Lung (tissue), 12 donors: Measurements from ENCODE around the gene FNBP1L. TPM values are rescaled to one million over a fixed set of nuclear protein-coding genes. Genes with fewer than 3 reads are reported as not detected.

Source experiments
- ATAC-seq: fragments of 200-7000 bp; cut with Tn5 transposase; one replicate; pipeline ENCODE4 v1.9.1; 2020; ENCODE audit warnings: moderate number of reproducible peaks; ENCODE audit not compliant: insufficient read depth, low FRiP score
- DNase-seq, 3 donors: peaks; one replicate each; pipeline ENCODE4 v3.0.0-alpha.2; 2013 to 2017
- H3K27ac ChIP-seq, 2 donors: one replicate each; pipeline ENCODE4 v1.5.1; 2013; ENCODE audit warnings: mild to moderate bottlenecking in 2 of 2, moderate library complexity in 2 of 2, control low read depth in 1 of 2, inconsistent platforms in 1 of 2, low read depth in 1 of 2, low read length in 1 of 2
- H3K27me3 ChIP-seq, 3 donors: one replicate each; pipeline ENCODE4 v1.5.1; 2013; ENCODE audit warnings: low read length in 2 of 3; ENCODE audit not compliant: control insufficient read depth in 3 of 3, insufficient read depth in 3 of 3
- H3K36me3 ChIP-seq, 4 donors: one replicate each; pipeline ENCODE4 v1.5.1; 2013; ENCODE audit warnings: low read length in 4 of 4, mild to moderate bottlenecking in 1 of 4, moderate library complexity in 1 of 4; ENCODE audit not compliant: control insufficient read depth in 4 of 4, insufficient read depth in 4 of 4
- H3K4me1 ChIP-seq, 5 donors: one replicate each; pipeline ENCODE4 v1.5.1; 2013; ENCODE audit warnings: low read length in 5 of 5, mild to moderate bottlenecking in 2 of 5, moderate library complexity in 1 of 5; ENCODE audit not compliant: control insufficient read depth in 5 of 5, insufficient read depth in 5 of 5
- H3K4me3 ChIP-seq: one replicate; pipeline ENCODE4 v1.5.1; 2013; ENCODE audit warnings: mild to moderate bottlenecking, control low read depth, moderate library complexity
- H3K9ac ChIP-seq, 2 donors: one replicate each; pipeline ENCODE4 v1.5.1; 2013; ENCODE audit warnings: low read length in 2 of 2, control low read depth in 1 of 2; ENCODE audit not compliant: insufficient read depth in 1 of 2
- H3K9me3 ChIP-seq, 4 donors: one replicate each; pipeline ENCODE4 v1.5.1; 2013; ENCODE audit warnings: low read length in 3 of 4, mild to moderate bottlenecking in 1 of 4, moderate library complexity in 1 of 4; ENCODE audit not compliant: control insufficient read depth in 4 of 4, insufficient read depth in 3 of 4
- WGBS, 2 donors: extraction: QIAGEN DNeasy Blood & Tissue Kit; methylation state at CpG; one replicate each; pipeline ENCODE4 v1.1.7; 2013; 5-methylcytosine and 5-hydroxymethylcytosine counted together
- polyA plus RNA-seq, 2 donors: library from polyadenylated mRNA; stranded (reverse); fragments of 200-250 nt; gene quantifications; one replicate each; pipeline ENCODE4 v1.2.1, GENCODE V29; 2013
- total RNA-seq, 2 donors: library from RNA; depleted of rRNA in 1 of 2; stranded (reverse); fragments of >200 nt in 1 of 2; gene quantifications; one replicate each; pipeline ENCODE4 v1.2.1, GENCODE V29; 2014 to 2021
- TF ChIP-seq, protein P1 (sequence below): IDR thresholded peaks from 2 replicates; pipeline ENCODE4 v1.5.1; 2012; ENCODE audit warnings: mild to moderate bottlenecking; ENCODE audit errors: control extremely low read depth, extremely low read depth
- donor health status: control.
- donor health status: control.
- donor health status: Bipolar disorder and iron deficiency.
- donor health status: healthy.
- donor health status: DM: yes; HTN: yes; CAD: no.

The FNBP1L gene
- total and polyA plus RNA-seq, 4 donors: 15.1 to 119 (median 26.3) TPM

DNA sequence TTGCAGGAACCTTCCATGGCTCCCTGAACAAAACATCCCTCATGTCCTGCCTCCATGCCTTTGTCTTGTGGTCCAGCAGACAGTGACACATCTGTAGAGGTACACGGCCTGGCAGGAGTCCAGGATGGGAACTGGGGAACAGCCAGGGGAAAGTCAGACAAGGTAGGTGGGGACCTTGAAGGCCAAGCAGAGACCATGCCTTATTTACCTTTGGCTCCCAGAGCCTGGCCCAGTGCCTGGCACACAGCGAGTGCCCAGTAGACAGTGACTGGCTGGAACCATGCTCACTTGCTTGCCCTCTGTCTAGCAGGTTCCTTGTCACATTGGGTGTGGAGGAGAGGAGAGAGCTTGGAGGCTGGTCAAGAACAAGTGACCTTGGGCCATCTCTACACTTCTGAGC lies 152.7 kb downstream of the FNBP1L start:
- no peak overlapping the region for H3K4me3 ChIP-seq
- no peaks in the 10 kb centered on the region for H3K27me3 ChIP-seq
- H3K36me3 ChIP-seq: no peaks in the 10 kb centered on the region
- H3K27ac ChIP-seq: no peak overlapping the region
- DNase-seq (no peak), ATAC-seq (no peak)
- peaks cover 3 to 20% (median 10%) of the 10 kb centered on the region in 5 donors for H3K4me1 ChIP-seq
- TF ChIP-seq, protein P1, sequence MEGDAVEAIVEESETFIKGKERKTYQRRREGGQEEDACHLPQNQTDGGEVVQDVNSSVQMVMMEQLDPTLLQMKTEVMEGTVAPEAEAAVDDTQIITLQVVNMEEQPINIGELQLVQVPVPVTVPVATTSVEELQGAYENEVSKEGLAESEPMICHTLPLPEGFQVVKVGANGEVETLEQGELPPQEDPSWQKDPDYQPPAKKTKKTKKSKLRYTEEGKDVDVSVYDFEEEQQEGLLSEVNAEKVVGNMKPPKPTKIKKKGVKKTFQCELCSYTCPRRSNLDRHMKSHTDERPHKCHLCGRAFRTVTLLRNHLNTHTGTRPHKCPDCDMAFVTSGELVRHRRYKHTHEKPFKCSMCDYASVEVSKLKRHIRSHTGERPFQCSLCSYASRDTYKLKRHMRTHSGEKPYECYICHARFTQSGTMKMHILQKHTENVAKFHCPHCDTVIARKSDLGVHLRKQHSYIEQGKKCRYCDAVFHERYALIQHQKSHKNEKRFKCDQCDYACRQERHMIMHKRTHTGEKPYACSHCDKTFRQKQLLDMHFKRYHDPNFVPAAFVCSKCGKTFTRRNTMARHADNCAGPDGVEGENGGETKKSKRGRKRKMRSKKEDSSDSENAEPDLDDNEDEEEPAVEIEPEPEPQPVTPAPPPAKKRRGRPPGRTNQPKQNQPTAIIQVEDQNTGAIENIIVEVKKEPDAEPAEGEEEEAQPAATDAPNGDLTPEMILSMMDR: no peak
- 88 to 94% methylated on average over 2 of the region's 2 CpGs for WGBS, 2 donors
- H3K9ac ChIP-seq: no peak overlapping the region
- H3K9me3 ChIP-seq: no peaks in the 10 kb centered on the region

DNA sequence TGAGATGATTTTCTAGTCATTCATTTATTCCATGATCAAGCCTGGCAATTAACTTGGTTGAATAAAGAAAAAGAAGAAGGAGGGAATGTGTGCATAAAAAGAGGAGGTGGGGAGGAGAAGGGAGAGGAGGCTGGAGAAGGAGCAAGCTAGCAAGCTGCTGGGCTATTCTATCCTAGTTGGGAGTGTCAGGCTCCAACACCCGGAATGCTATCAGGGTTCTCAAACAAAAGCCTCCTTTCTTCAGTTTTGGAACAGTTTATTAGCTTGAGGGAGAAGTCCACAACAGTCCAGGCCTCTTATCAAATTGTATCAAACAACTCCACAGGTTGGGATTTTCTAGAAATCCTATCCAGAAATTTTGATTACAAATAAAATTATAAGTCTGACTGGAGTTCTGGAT lies 153.8 kb downstream of the FNBP1L start:
- TF ChIP-seq, protein P1: no peak
- Histone ChIP-seq H3K9ac (no peak overlapping the region), H3K27ac (no peak overlapping the region), H3K4me3 (no peak overlapping the region), H3K4me1 (peaks cover 2 to 20% (median 11%) of the 10 kb centered on the region in 5 donors), H3K9me3 (no peaks in the 10 kb centered on the region), H3K27me3 (no peaks in the 10 kb centered on the region), H3K36me3 (no peaks in the 10 kb centered on the region)
- DNase-seq (no peak), ATAC-seq (no peak)
- WGBS, 2 donors: 73 to 76% methylated on average over 1 of the region's 1 CpG

DNA sequence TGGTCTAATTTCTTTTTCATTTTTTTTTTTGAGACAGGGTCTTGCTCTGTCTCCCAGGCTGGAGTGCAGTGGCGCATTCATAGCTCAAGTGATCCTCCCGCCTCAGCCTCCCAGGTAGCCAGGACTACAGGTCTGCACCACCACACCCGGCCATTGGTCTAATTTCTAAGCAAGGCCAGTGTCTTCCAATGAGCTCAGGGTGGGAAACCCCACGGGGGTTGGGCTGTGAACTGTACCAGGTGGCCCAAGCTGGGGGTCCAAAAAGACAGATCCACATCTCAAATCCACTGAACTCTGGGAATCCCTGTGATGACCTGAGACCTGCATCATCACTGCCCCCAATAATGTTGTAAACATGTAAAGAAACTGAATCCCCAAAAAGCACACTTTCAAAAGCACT lies 154.2 kb downstream of the FNBP1L start:
- Histone ChIP-seq H3K9ac (no peak overlapping the region), H3K36me3 (no peaks in the 10 kb centered on the region), H3K4me1 (peaks cover 0 to 20% (median 13%) of the 10 kb centered on the region in 5 donors), H3K27me3 (no peaks in the 10 kb centered on the region), H3K27ac (no peak overlapping the region), H3K4me3 (no peak overlapping the region), H3K9me3 (no peaks in the 10 kb centered on the region)
- 95 to 97% methylated on average over 4 of the region's 4 CpGs for WGBS, 2 donors
- DNase-seq (no peak), ATAC-seq (no peak)
- TF ChIP-seq, protein P1: no peak

DNA sequence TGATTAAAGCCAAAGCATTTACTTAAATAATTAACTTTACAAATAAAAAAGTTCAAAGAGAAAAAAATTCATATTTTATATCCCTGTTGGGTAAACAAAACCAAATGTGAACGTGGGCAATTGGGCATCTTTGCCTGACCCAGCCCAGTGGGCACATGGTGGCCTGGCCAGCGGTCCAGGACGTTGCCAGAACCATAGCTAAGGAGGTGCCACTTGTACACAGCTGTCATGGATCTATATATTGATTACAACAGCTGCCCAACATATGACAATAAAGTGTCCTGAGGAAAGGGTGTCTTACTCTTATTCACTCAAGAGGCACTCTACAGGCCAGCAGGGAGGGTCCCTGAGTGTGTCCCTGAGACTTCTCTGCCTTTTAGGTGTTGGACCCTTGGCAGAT lies 155.2 kb downstream of the FNBP1L start:
- H3K9me3 ChIP-seq: no peaks in the 10 kb centered on the region
- DNase-seq (no peak), ATAC-seq (no peak)
- H3K36me3 ChIP-seq: no peaks in the 10 kb centered on the region
- TF ChIP-seq, protein P1: no peak
- 92 to 93% methylated on average over 3 of the region's 3 CpGs for WGBS, 2 donors
- no peaks in the 10 kb centered on the region for H3K27me3 ChIP-seq
- H3K4me1 ChIP-seq: peaks cover 0 to 17% (median 11%) of the 10 kb centered on the region in 5 donors
- H3K9ac ChIP-seq: no peak overlapping the region
- no peak overlapping the region for H3K4me3 ChIP-seq
- H3K27ac ChIP-seq: no peak overlapping the region
